ENCODE measurements around the gene C22orf39. TPM values are rescaled to one million over a fixed set of nuclear protein-coding genes. Genes with fewer than 3 reads are reported as not detected.

C22orf39 gene
- total RNA-seq, 1 experiment from 2014 or later, result 28.4 TPM

DNA sequence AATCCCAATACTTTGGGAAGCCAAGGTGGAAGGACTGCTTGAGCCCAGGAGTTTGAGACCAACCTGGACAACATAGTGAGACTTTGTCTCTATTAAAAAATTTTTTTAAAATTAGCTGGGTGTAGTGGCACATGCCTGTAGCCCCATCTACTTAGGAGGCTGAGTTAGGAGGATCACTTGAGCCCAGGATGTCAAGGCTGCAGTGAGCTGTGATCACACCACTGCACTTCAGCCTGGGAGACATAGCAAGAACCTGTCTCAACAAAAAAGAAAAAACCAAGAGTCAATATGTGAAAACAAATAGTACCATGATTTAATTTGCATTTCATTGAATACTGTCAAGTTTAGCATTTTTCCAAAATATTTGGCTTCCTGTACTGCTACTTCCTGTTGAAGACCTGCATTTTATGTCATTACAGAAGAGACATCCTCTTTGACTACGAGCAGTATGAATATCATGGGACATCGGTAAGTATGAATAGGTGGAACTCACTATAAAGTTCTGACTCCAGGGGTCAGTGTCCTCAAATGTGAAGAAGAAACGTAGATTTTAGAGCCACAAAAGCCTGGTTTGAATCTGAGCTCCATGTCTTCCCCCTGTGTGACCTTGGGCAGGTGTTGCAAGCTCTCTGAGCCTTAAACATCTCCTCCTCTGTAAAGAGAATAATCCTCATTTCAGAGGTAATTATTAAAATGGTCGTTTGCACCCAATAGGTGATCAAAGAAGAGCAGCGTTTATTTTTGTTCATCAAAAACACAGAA, 48.2 kb upstream of the C22orf39 start:
- Histone ChIP-seq H3K27me3 (replicated peaks; ENCODE audit: insufficient read depth, low read depth, low read length, poor library complexity) (no peaks in the 10 kb centered on the region), H3K4me1 (ENCODE audit: insufficient read depth, low read length, poor library complexity, severe bottlenecking) (no peaks in the 10 kb centered on the region), H3K36me3 (ENCODE audit: insufficient read depth, low read length, poor library complexity, severe bottlenecking) (peaks cover 63% of the 10 kb centered on the region), H3K27ac (ENCODE audit: low read depth, low read length, poor library complexity, severe bottlenecking) (no peak overlapping the region), H3K9me3 (ENCODE audit: low read depth, low read length, poor library complexity, severe bottlenecking) (no peaks in the 10 kb centered on the region), H3K4me3 (ENCODE audit: low read depth, low read length, poor library complexity, severe bottlenecking) (no peak overlapping the region)
- no peak for DNase-seq (ENCODE audit: low spot score)
- intact Hi-C loops (cut with micrococcal nuclease; ENCODE audit: unreplicated experiment), result no loop called here
- no TSS peak for BruUV-seq (replicated peaks)
- no peak for TF ChIP-seq EZH2 (IDR thresholded peaks at IDR 0.05; ENCODE audit: borderline replicate concordance, low read depth, low read length, poor library complexity, severe bottlenecking)
- TF ChIP-seq, protein P1, sequence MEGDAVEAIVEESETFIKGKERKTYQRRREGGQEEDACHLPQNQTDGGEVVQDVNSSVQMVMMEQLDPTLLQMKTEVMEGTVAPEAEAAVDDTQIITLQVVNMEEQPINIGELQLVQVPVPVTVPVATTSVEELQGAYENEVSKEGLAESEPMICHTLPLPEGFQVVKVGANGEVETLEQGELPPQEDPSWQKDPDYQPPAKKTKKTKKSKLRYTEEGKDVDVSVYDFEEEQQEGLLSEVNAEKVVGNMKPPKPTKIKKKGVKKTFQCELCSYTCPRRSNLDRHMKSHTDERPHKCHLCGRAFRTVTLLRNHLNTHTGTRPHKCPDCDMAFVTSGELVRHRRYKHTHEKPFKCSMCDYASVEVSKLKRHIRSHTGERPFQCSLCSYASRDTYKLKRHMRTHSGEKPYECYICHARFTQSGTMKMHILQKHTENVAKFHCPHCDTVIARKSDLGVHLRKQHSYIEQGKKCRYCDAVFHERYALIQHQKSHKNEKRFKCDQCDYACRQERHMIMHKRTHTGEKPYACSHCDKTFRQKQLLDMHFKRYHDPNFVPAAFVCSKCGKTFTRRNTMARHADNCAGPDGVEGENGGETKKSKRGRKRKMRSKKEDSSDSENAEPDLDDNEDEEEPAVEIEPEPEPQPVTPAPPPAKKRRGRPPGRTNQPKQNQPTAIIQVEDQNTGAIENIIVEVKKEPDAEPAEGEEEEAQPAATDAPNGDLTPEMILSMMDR (conservative IDR thresholded peaks at IDR 0.05; ENCODE audit: low read depth, low read length), result no peak
- POLR2A ChIA-PET (ENCODE audit: low non-redundant PET), result no interaction called here
- CTCF ChIA-PET, result interaction anchor here (0.8 kb wide), 1 partner anchor 134 kb away, joined by 4 read pairs; no protein-coding TSS in a partner anchor

DNA sequence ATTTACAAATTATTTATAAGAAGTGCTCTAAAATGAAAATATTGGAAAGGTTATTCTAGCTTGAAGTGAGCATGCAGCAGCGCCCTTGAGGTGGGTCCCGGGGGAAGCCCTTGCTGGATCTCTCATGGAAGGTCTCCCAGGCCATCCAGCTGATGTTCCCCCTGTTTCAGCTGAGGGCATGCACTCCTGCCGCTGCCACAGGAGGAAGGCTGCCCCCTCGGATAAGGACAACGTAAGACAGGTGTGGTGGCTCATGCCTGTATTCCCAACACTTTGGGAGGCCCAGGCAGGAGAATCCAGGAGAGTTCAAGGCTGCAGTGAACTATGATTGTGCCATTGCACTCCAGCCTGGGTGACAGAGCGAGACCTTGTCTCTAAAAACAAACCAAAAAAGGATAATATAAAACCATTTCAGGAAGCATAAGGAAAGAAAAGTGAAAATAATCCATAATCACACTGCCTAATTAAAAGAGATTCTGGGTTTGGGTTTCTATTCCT, 47.2 kb upstream of the C22orf39 start:
- TF ChIP-seq, protein P1 (conservative IDR thresholded peaks at IDR 0.05; ENCODE audit: low read depth, low read length), result no peak
- TF ChIP-seq EZH2 (IDR thresholded peaks at IDR 0.05; ENCODE audit: borderline replicate concordance, low read depth, low read length, poor library complexity, severe bottlenecking), result no peak
- H3K27me3 ChIP-seq (replicated peaks; ENCODE audit: insufficient read depth, low read depth, low read length, poor library complexity), result no peaks in the 10 kb centered on the region
- no peak overlapping the region for H3K4me3 ChIP-seq (ENCODE audit: low read depth, low read length, poor library complexity, severe bottlenecking)
- H3K9me3 ChIP-seq (ENCODE audit: low read depth, low read length, poor library complexity, severe bottlenecking), result no peaks in the 10 kb centered on the region
- BruUV-seq (replicated peaks), result no TSS peak
- POLR2A ChIA-PET (ENCODE audit: low non-redundant PET), result no interaction called here
- H3K27ac ChIP-seq (ENCODE audit: low read depth, low read length, poor library complexity, severe bottlenecking), result no peak overlapping the region
- no peak for DNase-seq (ENCODE audit: low spot score)
- peaks cover 66% of the 10 kb centered on the region for H3K36me3 ChIP-seq (ENCODE audit: insufficient read depth, low read length, poor library complexity, severe bottlenecking)
- CTCF ChIA-PET, result no interaction called here
- intact Hi-C loops (cut with micrococcal nuclease; ENCODE audit: unreplicated experiment), result no loop called here
- no peaks in the 10 kb centered on the region for H3K4me1 ChIP-seq (ENCODE audit: insufficient read depth, low read length, poor library complexity, severe bottlenecking)

DNA sequence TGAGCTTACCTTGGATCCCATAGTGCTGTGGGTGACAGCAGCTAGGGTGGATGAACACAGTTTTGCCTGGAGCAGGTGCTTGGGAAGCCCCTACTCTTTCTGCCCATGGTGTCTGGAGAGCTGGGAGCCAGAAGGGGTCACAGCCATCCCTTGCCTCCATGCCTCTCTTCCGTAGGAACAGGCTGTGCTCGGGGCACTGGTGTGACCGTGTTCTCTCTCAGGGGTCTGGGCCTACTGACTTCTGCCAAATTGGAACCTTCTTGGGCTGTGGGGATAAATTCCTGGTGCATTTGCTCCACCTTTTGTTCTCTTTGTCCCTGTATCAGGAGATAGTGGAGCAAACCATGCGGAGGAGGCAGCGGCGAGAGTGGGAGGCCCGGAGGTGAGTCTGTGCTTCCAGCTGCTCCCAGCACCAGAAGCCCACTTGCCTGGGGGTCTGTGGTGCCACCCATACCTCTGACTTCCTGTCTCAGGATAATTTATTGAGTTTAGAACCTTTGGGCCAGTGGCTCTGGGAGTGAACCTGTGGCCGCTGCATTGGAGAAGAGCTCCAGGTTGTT, 46.6 kb upstream of the C22orf39 start:
- no peaks in the 10 kb centered on the region for H3K4me1 ChIP-seq (ENCODE audit: insufficient read depth, low read length, poor library complexity, severe bottlenecking)
- no peak overlapping the region for H3K4me3 ChIP-seq (ENCODE audit: low read depth, low read length, poor library complexity, severe bottlenecking)
- BruUV-seq (replicated peaks), result no TSS peak
- no peak for DNase-seq (ENCODE audit: low spot score)
- POLR2A ChIA-PET (ENCODE audit: low non-redundant PET), result no interaction called here
- intact Hi-C loops (cut with micrococcal nuclease; ENCODE audit: unreplicated experiment), result no loop called here
- TF ChIP-seq, protein P1 (conservative IDR thresholded peaks at IDR 0.05; ENCODE audit: low read depth, low read length), result no peak
- no peak for TF ChIP-seq EZH2 (IDR thresholded peaks at IDR 0.05; ENCODE audit: borderline replicate concordance, low read depth, low read length, poor library complexity, severe bottlenecking)
- H3K27me3 ChIP-seq (replicated peaks; ENCODE audit: insufficient read depth, low read depth, low read length, poor library complexity), result no peaks in the 10 kb centered on the region
- CTCF ChIA-PET, result no interaction called here
- H3K9me3 ChIP-seq (ENCODE audit: low read depth, low read length, poor library complexity, severe bottlenecking), result no peaks in the 10 kb centered on the region
- no peak overlapping the region for H3K27ac ChIP-seq (ENCODE audit: low read depth, low read length, poor library complexity, severe bottlenecking)
- H3K36me3 ChIP-seq (ENCODE audit: insufficient read depth, low read length, poor library complexity, severe bottlenecking), result peaks cover 66% of the 10 kb centered on the region

All from A673 (cell line).